HCT116 (cell line): ENCODE results near the gene PPRC1.

Experiments used
- CEBPB ChIP-seq: IDR thresholded peaks from 2 replicates; pipeline ENCODE4 v1.6.1; 2012; ENCODE audit warnings: low read depth
- CTCF ChIP-seq, 3 experiments: fragments of 200-600 bp in 1 of 3; sonication (generic) in 1 of 3; IDR thresholded peaks in 2 of 3; conservative IDR thresholded peaks in 1 of 3; 2 replicates each; pipeline ENCODE4 v1.5.1; 2012 to 2017; ENCODE audit warnings: low read depth in 2 of 3, low read length in 2 of 3, antibody characterized with exemption in 1 of 3, borderline replicate concordance in 1 of 3, control low read depth in 1 of 3, mild to moderate bottlenecking in 1 of 3, mixed read lengths in 1 of 3, mixed run types in 1 of 3, moderate library complexity in 1 of 3; ENCODE audit not compliant: insufficient read depth in 1 of 3
- EGR1 ChIP-seq: IDR thresholded peaks from 2 replicates; pipeline ENCODE4 v1.6.1; 2012; ENCODE audit warnings: low read depth
- ELF1 ChIP-seq: IDR thresholded peaks from 2 replicates; pipeline ENCODE4 v1.6.1; 2012; ENCODE audit warnings: low read depth, borderline replicate concordance
- EZH2 ChIP-seq: fragments of 200-600 bp; sonication (generic); IDR thresholded peaks from 2 replicates; pipeline ENCODE4 v1.6.1; 2017; ENCODE audit warnings: antibody characterized with exemption, mixed run types
- JUND ChIP-seq: IDR thresholded peaks from 2 replicates; pipeline ENCODE4 v1.6.1; 2012
- MAX ChIP-seq: IDR thresholded peaks from 2 replicates; pipeline ENCODE4 v1.6.1; 2012
- POLR2A ChIP-seq: IDR thresholded peaks from 2 replicates; pipeline ENCODE4 v1.7.0; 2011; ENCODE audit warnings: borderline replicate concordance; ENCODE audit not compliant: insufficient read depth, insufficient read length; ENCODE audit errors: extremely low read depth
- POLR2AphosphoS5 ChIP-seq: IDR thresholded peaks from 2 replicates; pipeline ENCODE4 v1.6.1; 2011; ENCODE audit warnings: mild to moderate bottlenecking, low read depth, low read length, moderate library complexity
- RAD21 ChIP-seq: IDR thresholded peaks from 2 replicates; pipeline ENCODE4 v1.6.1; 2012; ENCODE audit warnings: low read depth, mild to moderate bottlenecking
- REST ChIP-seq: IDR thresholded peaks from 2 replicates; pipeline ENCODE4 v1.6.1; 2012; ENCODE audit warnings: low read depth
- SIN3A ChIP-seq: IDR thresholded peaks from 2 replicates; pipeline ENCODE4 v1.6.1; 2012; ENCODE audit warnings: low read depth
- SP1 ChIP-seq: IDR thresholded peaks from 2 replicates; pipeline ENCODE4 v1.6.1; 2012; ENCODE audit warnings: low read depth
- TF ChIP-seq, protein P1 (sequence below): IDR thresholded peaks from 2 replicates; pipeline ENCODE4 v1.6.1; 2011; ENCODE audit warnings: mild to moderate bottlenecking, low read length, moderate library complexity; ENCODE audit not compliant: insufficient replicate concordance; ENCODE audit errors: extremely low read depth

DNA sequence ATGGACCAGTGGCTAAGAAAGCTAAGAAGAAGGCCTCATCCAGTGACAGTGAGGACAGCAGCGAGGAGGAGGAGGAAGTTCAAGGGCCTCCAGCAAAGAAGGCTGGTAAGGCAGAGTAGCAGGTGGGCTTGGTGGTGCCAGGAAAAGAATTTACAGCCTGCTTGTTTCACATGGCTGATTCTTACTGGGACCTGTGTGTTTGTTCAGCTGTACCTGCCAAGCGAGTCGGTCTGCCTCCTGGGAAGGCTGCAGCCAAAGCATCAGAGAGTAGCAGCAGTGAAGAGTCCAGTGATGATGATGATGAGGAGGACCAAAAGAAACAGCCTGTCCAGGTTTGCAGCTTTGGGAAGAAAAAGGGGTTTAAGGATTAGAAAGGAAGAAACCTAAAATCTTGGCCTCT lies 24.4 kb downstream of the PPRC1 start:
- TF ChIP-seq RAD21, result no peak
- TF ChIP-seq POLR2AphosphoS5, result no peak
- no peak for TF ChIP-seq CTCF (IDR thresholded peaks at IDR 0.05 in 2 of 3, conservative IDR thresholded peaks at IDR 0.05 in 1 of 3; ENCODE audit: borderline replicate concordance in 1 of 3, insufficient read depth in 1 of 3, low read depth in 2 of 3, low read length in 2 of 3)
- no peak for TF ChIP-seq MAX
- no peak for TF ChIP-seq REST
- TF ChIP-seq EGR1, result no peak
- no peak for TF ChIP-seq ELF1
- TF ChIP-seq JUND, result no peak
- TF ChIP-seq EZH2, result no peak
- no peak for TF ChIP-seq POLR2A
- TF ChIP-seq SIN3A, result no peak
- TF ChIP-seq, protein P1, sequence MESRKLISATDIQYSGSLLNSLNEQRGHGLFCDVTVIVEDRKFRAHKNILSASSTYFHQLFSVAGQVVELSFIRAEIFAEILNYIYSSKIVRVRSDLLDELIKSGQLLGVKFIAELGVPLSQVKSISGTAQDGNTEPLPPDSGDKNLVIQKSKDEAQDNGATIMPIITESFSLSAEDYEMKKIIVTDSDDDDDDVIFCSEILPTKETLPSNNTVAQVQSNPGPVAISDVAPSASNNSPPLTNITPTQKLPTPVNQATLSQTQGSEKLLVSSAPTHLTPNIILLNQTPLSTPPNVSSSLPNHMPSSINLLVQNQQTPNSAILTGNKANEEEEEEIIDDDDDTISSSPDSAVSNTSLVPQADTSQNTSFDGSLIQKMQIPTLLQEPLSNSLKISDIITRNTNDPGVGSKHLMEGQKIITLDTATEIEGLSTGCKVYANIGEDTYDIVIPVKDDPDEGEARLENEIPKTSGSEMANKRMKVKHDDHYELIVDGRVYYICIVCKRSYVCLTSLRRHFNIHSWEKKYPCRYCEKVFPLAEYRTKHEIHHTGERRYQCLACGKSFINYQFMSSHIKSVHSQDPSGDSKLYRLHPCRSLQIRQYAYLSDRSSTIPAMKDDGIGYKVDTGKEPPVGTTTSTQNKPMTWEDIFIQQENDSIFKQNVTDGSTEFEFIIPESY, result no peak
- TF ChIP-seq CEBPB, result no peak
- TF ChIP-seq SP1, result no peak
